Neuronal stem cell (in vitro differentiated cells): Measurements from ENCODE around the gene PNMT. TPM values are rescaled to one million over a fixed set of nuclear protein-coding genes. Genes with fewer than 3 reads are reported as not detected.
A peak's percentile ranks its signal among the peaks of the same experiment; 100 is the strongest.

ENCODE experiments used
- DNase-seq: peaks from one replicate; pipeline ENCODE4 v3.0.0-alpha.2; 2013; ENCODE audit warnings: low spot score
- H2AFZ ChIP-seq: one replicate; pipeline ENCODE4 v1.6.1; 2013; ENCODE audit warnings: mild to moderate bottlenecking, low read length, inconsistent platforms
- H2AK5ac ChIP-seq: 2 replicates; pipeline ENCODE4 v1.6.1; 2013; ENCODE audit warnings: low read depth, mild to moderate bottlenecking, inconsistent platforms, low read length, moderate library complexity, mixed read lengths
- H2BK120ac ChIP-seq: 2 replicates; pipeline ENCODE4 v1.6.1; 2013; ENCODE audit warnings: low read depth, mild to moderate bottlenecking, inconsistent platforms, low read length, moderate library complexity, mixed read lengths
- H2BK12ac ChIP-seq: one replicate; pipeline ENCODE4 v1.6.1; 2013; ENCODE audit warnings: low read length, inconsistent platforms
- H2BK15ac ChIP-seq: 2 replicates; pipeline ENCODE4 v1.6.1; 2013; ENCODE audit warnings: mild to moderate bottlenecking, low read length, inconsistent platforms, mixed read lengths
- H2BK5ac ChIP-seq: one replicate; pipeline ENCODE4 v1.6.1; 2013; ENCODE audit warnings: inconsistent platforms, mild to moderate bottlenecking, low read length, moderate library complexity
- H3K14ac ChIP-seq: one replicate; pipeline ENCODE4 v1.6.1; 2013; ENCODE audit warnings: low read length, inconsistent platforms
- H3K18ac ChIP-seq: 2 replicates; pipeline ENCODE4 v1.6.1; 2013; ENCODE audit warnings: low read length, inconsistent platforms
- H3K23ac ChIP-seq: 2 replicates; pipeline ENCODE4 v1.6.1; 2013; ENCODE audit warnings: low read depth, mild to moderate bottlenecking, mixed read lengths, low read length, inconsistent platforms; ENCODE audit not compliant: poor library complexity
- H3K27ac ChIP-seq: replicated peaks from 3 replicates; pipeline ENCODE4 v1.5.1; 2013; ENCODE audit warnings: low read length, inconsistent platforms
- H3K27me3 ChIP-seq, 3 experiments: 2 replicates each; pipeline ENCODE4 v1.6.1; 2013; ENCODE audit warnings: low read length in 3 of 3, mild to moderate bottlenecking in 2 of 3, inconsistent platforms in 1 of 3, low read depth in 1 of 3, mixed read lengths in 1 of 3, moderate library complexity in 1 of 3; ENCODE audit not compliant: control insufficient read depth in 3 of 3, insufficient read depth in 3 of 3
- H3K36me3 ChIP-seq, 2 donors: replicated peaks in 1 of 2; 2 replicates each; pipeline ENCODE4 v1.6.1; 2013; ENCODE audit warnings: low read length in 2 of 2; ENCODE audit not compliant: control insufficient read depth in 2 of 2, insufficient read depth in 2 of 2
- H3K4ac ChIP-seq: 2 replicates; pipeline ENCODE4 v1.6.1; 2013; ENCODE audit warnings: inconsistent platforms, mild to moderate bottlenecking, low read length, moderate library complexity
- H3K4me1 ChIP-seq, 2 donors: 1 replicate in 1 of 2; 2 replicates in 1 of 2; pipeline ENCODE4 v1.6.1; 2013; ENCODE audit warnings: low read length in 2 of 2, low read depth in 1 of 2; ENCODE audit not compliant: control insufficient read depth in 2 of 2, insufficient read depth in 1 of 2
- H3K4me2 ChIP-seq: one replicate; pipeline ENCODE4 v1.6.1; 2013; ENCODE audit warnings: mild to moderate bottlenecking, low read length, inconsistent platforms; ENCODE audit not compliant: insufficient read depth, poor library complexity, severe bottlenecking
- H3K4me3 ChIP-seq, 2 donors: 2 replicates each; pipeline ENCODE4 v1.5.1; 2013; ENCODE audit warnings: low read length in 2 of 2, mild to moderate bottlenecking in 2 of 2, inconsistent platforms in 1 of 2, moderate library complexity in 1 of 2
- H3K79me1 ChIP-seq: one replicate; pipeline ENCODE4 v1.6.1; 2013; ENCODE audit warnings: low read depth, mild to moderate bottlenecking, inconsistent platforms, low read length, moderate library complexity
- H3K9ac ChIP-seq: one replicate; pipeline ENCODE4 v1.6.1; 2013; ENCODE audit warnings: mild to moderate bottlenecking, low read depth, low read length, inconsistent platforms; ENCODE audit not compliant: poor library complexity
- H3K9me3 ChIP-seq, 2 donors: replicated peaks in 1 of 2; 2 replicates each; pipeline versions ENCODE3 to v1.6.1; 2013; ENCODE audit warnings: low read length in 2 of 2, mild to moderate bottlenecking in 2 of 2, inconsistent platforms in 1 of 2, low read depth in 1 of 2, mixed read lengths in 1 of 2, moderate library complexity in 1 of 2; ENCODE audit not compliant: control insufficient read depth in 2 of 2, insufficient read depth in 1 of 2
- H4K8ac ChIP-seq: one replicate; pipeline ENCODE4 v1.6.1; 2013; ENCODE audit warnings: low read depth, mild to moderate bottlenecking, inconsistent platforms, low read length, moderate library complexity
- H4K91ac ChIP-seq: one replicate; pipeline ENCODE4 v1.6.1; 2013; ENCODE audit warnings: low read length, low read depth, mild to moderate bottlenecking, inconsistent platforms; ENCODE audit not compliant: poor library complexity
- WGBS, 2 donors: extraction: QIAGEN DNeasy Blood & Tissue Kit; methylation state at CpG; one replicate each; pipeline ENCODE4 v1.1.7; 2013; ENCODE audit warnings: missing lambda C conversion rate in 2 of 2, mixed read lengths in 1 of 2; ENCODE audit not compliant: insufficient read length in 2 of 2, insufficient replicate concordance in 1 of 2; ENCODE audit errors: extremely low coverage in 2 of 2; 5-methylcytosine and 5-hydroxymethylcytosine counted together
- polyA plus RNA-seq, 2 experiments: library from polyadenylated mRNA; stranded (reverse); fragments of 200-250 nt; gene quantifications; one replicate each; pipeline ENCODE4 v1.2.3, GENCODE V29; 2013

Gene PNMT
- 0.95 TPM for polyA plus RNA-seq (2013, experiment 1 of 2)
- 1.0 TPM for polyA plus RNA-seq (2013, experiment 2 of 2)

DNA sequence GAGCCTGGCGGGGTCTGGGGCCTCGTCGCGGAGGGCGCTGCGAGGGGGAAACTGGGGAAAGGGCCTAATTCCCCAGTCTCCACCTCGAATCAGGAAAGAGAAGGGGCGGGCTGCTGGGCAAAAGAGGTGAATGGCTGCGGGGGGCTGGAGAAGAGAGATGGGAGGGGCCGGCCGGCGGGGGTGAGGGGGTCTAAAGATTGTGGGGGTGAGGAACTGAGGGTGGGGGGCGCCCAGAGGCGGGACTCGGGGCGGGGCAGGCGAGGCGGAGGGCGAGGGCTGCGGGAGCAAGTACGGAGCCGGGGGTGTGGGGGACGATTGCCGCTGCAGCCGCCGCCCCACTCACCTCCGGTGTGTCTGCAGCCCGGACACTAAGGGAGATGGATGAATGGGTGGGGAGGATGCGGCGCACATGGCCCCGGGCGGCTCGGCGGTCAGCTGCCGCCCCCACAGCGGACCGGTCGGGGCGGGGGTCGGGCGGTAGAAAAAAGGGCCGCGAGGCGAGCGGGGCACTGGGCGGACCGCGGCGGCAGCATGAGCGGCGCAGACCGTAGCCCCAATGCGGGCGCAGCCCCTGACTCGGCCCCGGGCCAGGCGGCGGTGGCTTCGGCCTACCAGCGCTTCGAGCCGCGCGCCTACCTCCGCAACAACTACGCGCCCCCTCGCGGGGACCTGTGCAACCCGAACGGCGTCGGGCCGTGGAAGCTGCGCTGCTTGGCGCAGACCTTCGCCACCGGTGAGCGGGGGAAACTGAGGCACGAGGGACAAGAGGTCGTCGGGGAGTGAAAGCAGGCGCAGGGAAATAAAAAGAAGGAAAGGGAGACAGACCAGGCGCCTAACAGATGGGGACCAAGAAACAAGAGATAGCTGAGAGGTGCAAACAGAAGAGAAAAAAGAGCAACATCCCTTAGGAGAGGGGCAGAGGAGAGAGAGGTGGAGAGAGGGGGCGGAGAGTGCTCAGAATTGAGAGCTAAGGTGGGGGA, at the start of gene PNMT:
PNMT (plus strand) TSS at position 509 of the 980 bp plus-strand sequence; CDS start at position 532, 23 bp downstream.
- Histone ChIP-seq H3K36me3 (no peaks in the 10 kb centered on the region), H2BK12ac (peak within 1 kb of the TSS; percentile 46), H4K91ac (no peak within 1 kb of the TSS), H3K18ac (peak within 1 kb of the TSS; percentile 98), H2BK15ac (peak within 1 kb of the TSS; percentile 85), H3K4ac (no peak within 1 kb of the TSS), H3K9ac (peak within 1 kb of the TSS; percentile 80), H2AK5ac (peak within 1 kb of the TSS; percentile 99), H3K9me3 (no peaks in the 10 kb centered on the region), H3K79me1 (peaks cover 4% of the 10 kb centered on the region), H3K4me2 (peak within 1 kb of the TSS; percentile 91), H2AFZ (peak within 1 kb of the TSS; percentile 91), H3K23ac (peak within 1 kb of the TSS; percentile 96), H3K4me1 (peaks cover 8 to 19% of the 10 kb centered on the region in 2 donors), H2BK5ac (peak within 1 kb of the TSS; percentile 60), H4K8ac (no peak within 1 kb of the TSS), H3K4me3 (peak within 1 kb of the TSS; percentile 29 to 71), H3K27me3 (peaks cover 0 to 37% (median 20%) of the 10 kb centered on the region in 3 experiments), H2BK120ac (peak within 1 kb of the TSS; percentile 61), H3K27ac (no peak within 1 kb of the TSS), H3K14ac (no peak within 1 kb of the TSS)
- no CpG with 5 or more reads among the region's 85 CpGs for WGBS, 2 donors
- no peak for DNase-seq

DNA sequence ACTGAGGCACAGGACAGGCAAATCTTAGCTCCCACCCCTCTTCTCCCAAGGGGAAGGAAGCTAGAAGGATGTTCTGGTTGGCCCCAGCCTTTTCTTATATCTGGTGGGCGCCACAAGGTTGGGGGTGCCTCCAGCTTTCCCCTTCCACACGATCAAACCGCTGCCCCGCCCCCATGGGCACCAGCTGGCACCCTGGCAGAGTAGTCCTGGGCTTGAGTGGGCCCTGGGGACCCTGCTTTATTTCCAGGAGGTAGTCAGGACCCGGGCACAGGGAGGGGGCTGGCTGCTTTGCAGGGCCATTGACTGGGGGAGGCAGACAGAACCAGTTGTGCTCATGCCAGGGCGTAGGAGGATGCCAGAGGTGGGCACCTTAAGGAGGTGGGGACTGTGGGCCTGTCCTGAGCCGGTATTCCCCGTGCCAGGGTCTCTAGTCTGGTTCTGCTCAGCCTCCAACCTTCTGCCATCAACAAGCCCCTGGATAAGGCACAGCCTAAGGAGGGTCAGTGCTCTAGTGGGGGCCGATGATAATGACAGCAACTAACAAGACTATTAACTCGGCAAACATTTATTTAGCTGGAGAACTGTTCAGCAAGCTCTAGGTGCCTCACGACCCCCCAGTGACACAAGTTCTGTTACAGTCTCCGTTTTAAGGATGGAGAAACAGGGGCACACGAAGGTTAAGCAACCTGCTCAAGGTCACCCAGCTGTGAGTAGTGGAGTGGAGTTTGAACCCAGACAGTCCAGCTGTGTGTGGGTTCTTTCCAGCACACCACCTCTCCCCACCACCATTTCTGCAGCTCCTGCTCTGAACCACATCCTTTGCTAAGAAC, 49.1 kb upstream of the PNMT start:
- Histone ChIP-seq H2BK120ac (no peak overlapping the region), H3K23ac (no peak overlapping the region), H3K4me1 (peaks cover 4 to 7% of the 10 kb centered on the region in 2 donors), H2BK12ac (no peak overlapping the region), H2BK5ac (no peak overlapping the region), H3K9ac (no peak overlapping the region), H3K27me3 (peaks cover 10 to 69% (median 47%) of the 10 kb centered on the region in 3 experiments), H4K8ac (no peak overlapping the region), H3K36me3 (no peaks in the 10 kb centered on the region), H2AK5ac (peak overlapping the region; percentile 63), H2BK15ac (no peak overlapping the region), H3K27ac (no peak overlapping the region), H3K14ac (no peak overlapping the region), H3K79me1 (no peaks in the 10 kb centered on the region), H3K4me2 (peak overlapping the region; percentile 78), H3K18ac (no peak overlapping the region), H3K4ac (no peak overlapping the region), H3K4me3 (peak overlapping the region; percentile 8 to 43), H3K9me3 (no peaks in the 10 kb centered on the region), H4K91ac (no peak overlapping the region), H2AFZ (peak overlapping the region; percentile 87)
- no CpG with 5 or more reads among the region's 13 CpGs for WGBS, 2 donors
- DNase-seq, result no peak

GRCh38 chr17:39619786-39620101, 48.5 kb upstream of the PNMT start:
- Histone ChIP-seq H2BK5ac (no peak overlapping the region), H3K18ac (no peak overlapping the region), H2BK15ac (no peak overlapping the region), H3K23ac (no peak overlapping the region), H3K4me1 (peaks cover 4 to 7% of the 10 kb centered on the region in 2 donors), H3K27ac (no peak overlapping the region), H3K4ac (no peak overlapping the region), H2AFZ (no peak overlapping the region), H2AK5ac (no peak overlapping the region), H3K27me3 (peaks cover 10 to 68% (median 48%) of the 10 kb centered on the region in 3 experiments), H3K9me3 (no peaks in the 10 kb centered on the region), H4K91ac (no peak overlapping the region), H4K8ac (no peak overlapping the region), H3K4me3 (no peak overlapping the region), H3K4me2 (no peak overlapping the region), H2BK120ac (no peak overlapping the region), H3K79me1 (no peaks in the 10 kb centered on the region), H2BK12ac (no peak overlapping the region), H3K14ac (no peak overlapping the region), H3K36me3 (no peaks in the 10 kb centered on the region), H3K9ac (no peak overlapping the region)
- no CpG with 5 or more reads among the region's 1 CpG for WGBS, 2 donors
- DNase-seq, result no peak
